GM23338 (cell line): ENCODE results near the gene BEND5. TPM values are rescaled to one million over a fixed set of nuclear protein-coding genes. Genes with fewer than 3 reads are reported as not detected.

Experiments
- ATAC-seq: fragments of 200-7000 bp; cut with Tn5 transposase; 3 replicates; pipeline ENCODE4 v1.9.1; 2020
- DNase-seq: peaks from one replicate; pipeline ENCODE4 v3.0.0-alpha.2; 2015; ENCODE audit warnings: low spot score
- H2AFZ ChIP-seq: fragments of 200-600 bp; sonication (generic); 2 replicates; pipeline ENCODE4 v1.8.0; 2016; ENCODE audit warnings: antibody characterized with exemption, mild to moderate bottlenecking, moderate library complexity
- H3F3A ChIP-seq: fragments of 200-600 bp; sonication (generic); replicated peaks from 2 replicates; pipeline ENCODE4 v1.8.0; 2017; ENCODE audit warnings: antibody characterized with exemption, mixed run types, low read depth
- H3K27ac ChIP-seq: fragments of 200-600 bp; sonication (generic); 2 replicates; pipeline ENCODE4 v1.6.1; 2016; ENCODE audit warnings: low read depth
- H3K27me3 ChIP-seq: fragments of 200-600 bp; sonication (generic); 2 replicates; pipeline ENCODE4 v1.8.0; 2016; ENCODE audit warnings: mild to moderate bottlenecking, mixed run types, moderate library complexity; ENCODE audit not compliant: insufficient read depth
- H3K36me3 ChIP-seq: fragments of 200-600 bp; sonication (generic); 2 replicates; pipeline ENCODE4 v1.8.0; 2016; ENCODE audit warnings: mild to moderate bottlenecking; ENCODE audit not compliant: insufficient read depth
- H3K4me1 ChIP-seq: fragments of 200-600 bp; sonication (generic); 2 replicates; pipeline ENCODE4 v1.8.0; 2016; ENCODE audit warnings: mild to moderate bottlenecking, moderate library complexity; ENCODE audit not compliant: insufficient read depth
- H3K4me2 ChIP-seq: fragments of 200-600 bp; sonication (generic); 2 replicates; pipeline ENCODE4 v1.7.1; 2017; ENCODE audit warnings: mixed run types
- H3K4me3 ChIP-seq: fragments of 200-600 bp; sonication (generic); 2 replicates; pipeline ENCODE4 v1.6.1; 2016; ENCODE audit warnings: mixed run types
- H3K79me2 ChIP-seq: fragments of 200-600 bp; sonication (generic); replicated peaks from 2 replicates; pipeline ENCODE4 v1.8.0; 2017; ENCODE audit warnings: mild to moderate bottlenecking; ENCODE audit not compliant: insufficient read depth
- H3K9me2 ChIP-seq: fragments of 200-600 bp; sonication (generic); 2 replicates; pipeline ENCODE4 v1.8.0; 2017; ENCODE audit not compliant: insufficient read depth
- H4K20me1 ChIP-seq: fragments of 200-600 bp; sonication (generic); replicated peaks from 2 replicates; pipeline ENCODE4 v1.8.0; 2017; ENCODE audit warnings: mild to moderate bottlenecking; ENCODE audit not compliant: insufficient read depth
- H3K27ac Mint-ChIP-seq: 2 replicates; pipeline ENCODE4 v1.8.0; 2020; ENCODE audit warnings: inconsistent platforms, mild to moderate bottlenecking, moderate library complexity, mixed read lengths
- H3K27me3 Mint-ChIP-seq: 3 replicates; pipeline ENCODE4 v1.8.0; 2022; ENCODE audit warnings: low read depth, mild to moderate bottlenecking, moderate library complexity, mixed read lengths, inconsistent platforms; ENCODE audit not compliant: insufficient read depth, poor library complexity
- H3K36me3 Mint-ChIP-seq: 3 replicates; pipeline ENCODE4 v1.8.0; 2021; ENCODE audit warnings: low read depth, mild to moderate bottlenecking, inconsistent platforms, moderate library complexity, mixed read lengths
- H3K4me1 Mint-ChIP-seq: 3 replicates; pipeline ENCODE4 v1.8.0; 2020; ENCODE audit warnings: mild to moderate bottlenecking, inconsistent platforms, mixed read lengths
- H3K4me3 Mint-ChIP-seq: 3 replicates; pipeline ENCODE4 v1.8.0; 2021; ENCODE audit warnings: moderate library complexity, mild to moderate bottlenecking, inconsistent platforms, mixed read lengths
- H3K9me3 Mint-ChIP-seq: 3 replicates; pipeline ENCODE4 v1.8.0; 2020; ENCODE audit warnings: moderate library complexity, mild to moderate bottlenecking, inconsistent platforms, mixed read lengths
- CREB1 ChIP-seq: fragments of 250-450 bp; sonication (Bioruptor Pico); IDR thresholded peaks from 2 replicates; pipeline ENCODE4 v1.5.0; 2020; ENCODE audit warnings: low read depth, mild to moderate bottlenecking, moderate library complexity
- CTCF ChIP-seq, 2 experiments: fragments of 200-600 bp in 1 of 2; sonication (generic) in 1 of 2; conservative IDR thresholded peaks; 2 replicates each; pipeline versions ENCODE4 v1.5.1 to v1.6.1; 2016 to 2017; ENCODE audit warnings: antibody characterized with exemption in 2 of 2, low read depth in 2 of 2, mild to moderate bottlenecking in 2 of 2, moderate library complexity in 1 of 2
- ETS1 ChIP-seq: IDR thresholded peaks from 2 replicates; pipeline ENCODE4 v1.6.1; 2016; ENCODE audit warnings: antibody characterized with exemption
- EZH2phosphoT487 ChIP-seq: fragments of 200-600 bp; sonication (generic); IDR thresholded peaks from one replicate; pipeline ENCODE4 v1.8.1; 2018; ENCODE audit warnings: antibody characterized with exemption; ENCODE audit not compliant: unreplicated experiment
- JUNB ChIP-seq: IDR thresholded peaks from one replicate; pipeline ENCODE4 v1.6.1; 2016; ENCODE audit warnings: antibody characterized with exemption; ENCODE audit not compliant: unreplicated experiment
- NANOG ChIP-seq: IDR thresholded peaks from 2 replicates; pipeline ENCODE4 v1.6.1; 2016; ENCODE audit warnings: antibody characterized with exemption, borderline replicate concordance
- STAT1 ChIP-seq: IDR thresholded peaks from one replicate; pipeline ENCODE4 v1.6.1; 2016; ENCODE audit warnings: antibody characterized with exemption; ENCODE audit not compliant: unreplicated experiment
- ZNF331 ChIP-seq: fragments of 250-450 bp; sonication (Bioruptor Pico); IDR thresholded peaks from 2 replicates; pipeline ENCODE4 v1.5.0; 2020; ENCODE audit warnings: low read depth, mild to moderate bottlenecking, moderate library complexity
- ZNF462 ChIP-seq: fragments of 250-450 bp; sonication (Bioruptor Pico); IDR thresholded peaks from 2 replicates; pipeline ENCODE4 v1.5.0; 2020; ENCODE audit warnings: mild to moderate bottlenecking, moderate library complexity
- polyA plus RNA-seq: library from polyadenylated mRNA; unstranded; fragments of >200 nt; fragmentation: Nextera tagmentation; extraction: Ambion mirVana; gene quantifications from 2 replicates; pipeline ENCODE4 v1.2.1, GENCODE V29; 2016
- total RNA-seq: library from RNA; depleted of rRNA; stranded (reverse); fragments of >200 nt; shearing (Covaris generic); gene quantifications from 2 replicates; pipeline ENCODE4 v1.2.3, GENCODE V29; 2014

The BEND5 gene
- total and polyA plus RNA-seq, 2 experiments from 2014 or later, result 6.8 to 12.3 TPM

- TF ChIP-seq ZNF462 (CRISPR knock-in tag), result no peak
- no peak for TF ChIP-seq CREB1 (CRISPR knock-in tag)
- no peak for TF ChIP-seq ETS1
- TF ChIP-seq CTCF (conservative IDR thresholded peaks at IDR 0.05; ENCODE audit: low read depth in 2 of 2), result no peak
- TF ChIP-seq STAT1, result no peak
- TF ChIP-seq JUNB, result no peak
- no peak for TF ChIP-seq NANOG
These were observed 83.5 kb downstream of the BEND5 start (continued) for GRCh38 chr1:48693180-48693579.

GRCh38 chr1:48692235-48692634 lies 84.5 kb downstream of the BEND5 start:
- TF ChIP-seq EZH2phosphoT487 (no peak), ZNF331 (CRISPR knock-in tag) (no peak), STAT1 (no peak)
- peaks cover 8% of the 10 kb centered on the region for H3K4me1 Mint-ChIP-seq

More at GRCh38 chr1:48692235-48692634, 84.5 kb downstream of the BEND5 start:
- ATAC-seq (no peak), DNase-seq (no peak)
- Histone ChIP-seq H3K4me2 (no peak overlapping the region), H2AFZ (no peak overlapping the region), H3K79me2 (no peaks in the 10 kb centered on the region), H3K4me1 (no peaks in the 10 kb centered on the region; the same call in 1 of the 2 replicates), H3K27me3 (no peaks in the 10 kb centered on the region), H3K4me3 (no peak overlapping the region), H3F3A (no peaks in the 10 kb centered on the region), H4K20me1 (no peaks in the 10 kb centered on the region), H3K27ac (no peak overlapping the region), H3K36me3 (no peaks in the 10 kb centered on the region), H3K9me2 (no peaks in the 10 kb centered on the region)
- Mint-ChIP-seq H3K9me3 (no peaks in the 10 kb centered on the region; the same call in 1 of the 3 replicates), H3K36me3 (no peaks in the 10 kb centered on the region), H3K27me3 (no peaks in the 10 kb centered on the region), H3K4me3 (no peak overlapping the region), H3K27ac (no peak overlapping the region)
